K562 (cell line): ENCODE data around the gene SDHAF1.

Experiments used
- NFRKB ChIP-seq: fragments of 450-650 bp; IDR thresholded peaks from 2 replicates; pipeline ENCODE4 v1.6.1; 2016; ENCODE audit warnings: low read depth
- RAD21 ChIP-seq, 2 experiments: fragments of 250-450 bp in 1 of 2; fragments of 450-650 bp in 1 of 2; sonication (Bioruptor Pico) in 1 of 2; formaldehyde crosslinking in 1 of 2; IDR thresholded peaks in 1 of 2; conservative IDR thresholded peaks in 1 of 2; 2 replicates each; pipeline versions ENCODE4 v1.4.0 to v1.8.0; 2020 to 2022; ENCODE audit warnings: mild to moderate bottlenecking in 2 of 2, moderate library complexity in 1 of 2
- SMARCC2 ChIP-seq: fragments of 450-650 bp; IDR thresholded peaks from 2 replicates; pipeline ENCODE4 v1.6.1; 2017; ENCODE audit warnings: antibody characterized with exemption, moderate library complexity, mild to moderate bottlenecking, low read depth
- TF ChIP-seq, protein P1 (sequence below), 2 experiments: fragments of 450-650 bp in 1 of 2; IDR thresholded peaks; 2 replicates each; pipeline ENCODE4 v1.6.1; 2011 to 2017; ENCODE audit warnings: low read depth in 2 of 2, antibody characterized with exemption in 1 of 2, borderline replicate concordance in 1 of 2, low read length in 1 of 2, mild to moderate bottlenecking in 1 of 2, mixed read lengths in 1 of 2; ENCODE audit not compliant: control insufficient read depth in 1 of 2
- TF ChIP-seq, protein P2 (sequence below), 3 experiments: IDR thresholded peaks in 2 of 3; conservative IDR thresholded peaks in 1 of 3; 2 replicates each; pipeline ENCODE4 v1.5.1; 2011 to 2012; ENCODE audit warnings: low read length in 3 of 3, mild to moderate bottlenecking in 3 of 3, control low read depth in 2 of 3, improper control_type of control experiment in 1 of 3, inconsistent platforms in 1 of 3, low read depth in 1 of 3, mixed read lengths in 1 of 3, moderate library complexity in 1 of 3; ENCODE audit not compliant: insufficient read depth in 2 of 3

DNA sequence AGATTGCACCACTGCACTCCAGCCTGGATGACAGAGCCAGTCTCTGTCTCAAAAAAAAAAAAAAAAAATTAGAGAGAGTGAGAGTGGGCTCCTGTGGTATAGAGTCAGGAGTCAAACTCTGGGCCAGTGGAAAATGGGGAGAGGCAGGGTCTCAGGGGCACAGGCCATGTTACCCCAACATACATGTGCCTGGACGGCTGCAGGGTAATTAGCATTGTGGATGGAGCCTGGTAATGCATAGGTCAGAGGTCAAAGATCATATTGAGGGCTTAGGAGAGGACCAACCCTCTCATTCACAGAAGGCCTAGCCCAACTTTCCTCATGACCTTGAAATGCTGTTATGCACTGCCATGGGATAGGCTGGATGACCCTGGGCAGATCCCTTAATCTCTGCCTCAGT lies 30.6 kb downstream of the SDHAF1 start:
- TF ChIP-seq, protein P1, sequence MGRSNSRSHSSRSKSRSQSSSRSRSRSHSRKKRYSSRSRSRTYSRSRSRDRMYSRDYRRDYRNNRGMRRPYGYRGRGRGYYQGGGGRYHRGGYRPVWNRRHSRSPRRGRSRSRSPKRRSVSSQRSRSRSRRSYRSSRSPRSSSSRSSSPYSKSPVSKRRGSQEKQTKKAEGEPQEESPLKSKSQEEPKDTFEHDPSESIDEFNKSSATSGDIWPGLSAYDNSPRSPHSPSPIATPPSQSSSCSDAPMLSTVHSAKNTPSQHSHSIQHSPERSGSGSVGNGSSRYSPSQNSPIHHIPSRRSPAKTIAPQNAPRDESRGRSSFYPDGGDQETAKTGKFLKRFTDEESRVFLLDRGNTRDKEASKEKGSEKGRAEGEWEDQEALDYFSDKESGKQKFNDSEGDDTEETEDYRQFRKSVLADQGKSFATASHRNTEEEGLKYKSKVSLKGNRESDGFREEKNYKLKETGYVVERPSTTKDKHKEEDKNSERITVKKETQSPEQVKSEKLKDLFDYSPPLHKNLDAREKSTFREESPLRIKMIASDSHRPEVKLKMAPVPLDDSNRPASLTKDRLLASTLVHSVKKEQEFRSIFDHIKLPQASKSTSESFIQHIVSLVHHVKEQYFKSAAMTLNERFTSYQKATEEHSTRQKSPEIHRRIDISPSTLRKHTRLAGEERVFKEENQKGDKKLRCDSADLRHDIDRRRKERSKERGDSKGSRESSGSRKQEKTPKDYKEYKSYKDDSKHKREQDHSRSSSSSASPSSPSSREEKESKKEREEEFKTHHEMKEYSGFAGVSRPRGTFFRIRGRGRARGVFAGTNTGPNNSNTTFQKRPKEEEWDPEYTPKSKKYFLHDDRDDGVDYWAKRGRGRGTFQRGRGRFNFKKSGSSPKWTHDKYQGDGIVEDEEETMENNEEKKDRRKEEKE (IDR thresholded peaks at IDR 0.05; ENCODE audit: borderline replicate concordance in 1 of 2, control insufficient read depth in 1 of 2, low read depth in 2 of 2, low read length in 1 of 2): no peak
- TF ChIP-seq RAD21 (CRISPR knock-in tag; conservative IDR thresholded peaks at IDR 0.05 in 1 of 2, IDR thresholded peaks at IDR 0.05 in 1 of 2) (no peak), NFRKB (no peak), SMARCC2 (no peak)
- TF ChIP-seq, protein P2, sequence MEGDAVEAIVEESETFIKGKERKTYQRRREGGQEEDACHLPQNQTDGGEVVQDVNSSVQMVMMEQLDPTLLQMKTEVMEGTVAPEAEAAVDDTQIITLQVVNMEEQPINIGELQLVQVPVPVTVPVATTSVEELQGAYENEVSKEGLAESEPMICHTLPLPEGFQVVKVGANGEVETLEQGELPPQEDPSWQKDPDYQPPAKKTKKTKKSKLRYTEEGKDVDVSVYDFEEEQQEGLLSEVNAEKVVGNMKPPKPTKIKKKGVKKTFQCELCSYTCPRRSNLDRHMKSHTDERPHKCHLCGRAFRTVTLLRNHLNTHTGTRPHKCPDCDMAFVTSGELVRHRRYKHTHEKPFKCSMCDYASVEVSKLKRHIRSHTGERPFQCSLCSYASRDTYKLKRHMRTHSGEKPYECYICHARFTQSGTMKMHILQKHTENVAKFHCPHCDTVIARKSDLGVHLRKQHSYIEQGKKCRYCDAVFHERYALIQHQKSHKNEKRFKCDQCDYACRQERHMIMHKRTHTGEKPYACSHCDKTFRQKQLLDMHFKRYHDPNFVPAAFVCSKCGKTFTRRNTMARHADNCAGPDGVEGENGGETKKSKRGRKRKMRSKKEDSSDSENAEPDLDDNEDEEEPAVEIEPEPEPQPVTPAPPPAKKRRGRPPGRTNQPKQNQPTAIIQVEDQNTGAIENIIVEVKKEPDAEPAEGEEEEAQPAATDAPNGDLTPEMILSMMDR (IDR thresholded peaks at IDR 0.05 in 2 of 3, conservative IDR thresholded peaks at IDR 0.05 in 1 of 3; ENCODE audit: insufficient read depth in 2 of 3, low read depth in 1 of 3, low read length in 3 of 3): no peak
